Right lobe of liver (tissue), 6 donors: ENCODE measurements around the gene LDB2. TPM values are rescaled to one million over a fixed set of nuclear protein-coding genes. Genes with fewer than 3 reads are reported as not detected.

Experiments used
- ATAC-seq, 4 donors: fragments of 200-7000 bp; cut with Tn5 transposase; one replicate each; pipeline ENCODE4 v1.9.1; 2020; ENCODE audit warnings: mild to moderate bottlenecking in 4 of 4, moderate library complexity in 4 of 4
- DNase-seq, 3 donors: peaks; one replicate each; pipeline ENCODE4 v3.0.0-alpha.2; 2020
- H3K27ac ChIP-seq, 3 donors: fragments of 200-600 bp; one replicate each; pipeline ENCODE4 v1.8.0; 2022
- H3K27me3 ChIP-seq, 2 donors: fragments of 200-600 bp; one replicate each; pipeline ENCODE4 v1.8.0; 2022
- H3K36me3 ChIP-seq, 4 donors: fragments of 200-600 bp; sonication (generic) in 1 of 4; one replicate each; pipeline versions ENCODE4 v1.5.1 to v1.8.0; 2017 to 2022; ENCODE audit warnings: control low read depth in 1 of 4
- H3K4me1 ChIP-seq, 4 donors: fragments of 200-600 bp; sonication (generic) in 1 of 4; one replicate each; pipeline versions ENCODE4 v1.5.1 to v1.8.0; 2017 to 2022; ENCODE audit warnings: control low read depth in 1 of 4
- H3K4me3 ChIP-seq, 3 donors: fragments of 200-600 bp; one replicate each; pipeline ENCODE4 v1.8.0; 2022
- H3K9me3 ChIP-seq, 4 donors: fragments of 200-600 bp; sonication (generic) in 1 of 4; one replicate each; pipeline versions ENCODE4 v1.5.1 to v1.8.0; 2017 to 2022; ENCODE audit warnings: control low read depth in 1 of 4
- CTCF ChIP-seq, 4 donors: fragments of 200-600 bp in 3 of 4; fragments of 450-650 bp in 1 of 4; IDR thresholded peaks; one replicate each; pipeline versions ENCODE4 v1.5.1 to v1.8.0; 2016 to 2022; ENCODE audit warnings: antibody characterized with exemption in 4 of 4, mild to moderate bottlenecking in 2 of 4
- POLR2A ChIP-seq: fragments of 450-650 bp; IDR thresholded peaks from one replicate; pipeline ENCODE4 v1.6.1; 2017; ENCODE audit warnings: antibody characterized with exemption, mild to moderate bottlenecking
- WGBS: methylation state at CpG from one replicate; pipeline ENCODE4 v1.1.6; 2018; ENCODE audit warnings: low coverage, low lambda C conversion rate; ENCODE audit not compliant: insufficient coverage; ENCODE audit errors: missing lambda C conversion rate; 5-methylcytosine and 5-hydroxymethylcytosine counted together
- intact Hi-C, 2 donors: fragments of 100-400 bp; cut with DNase I; formaldehyde crosslinking; loops; one replicate each; pipeline versions ENCODE4 v1.11.2 to v1.14.1; 2022
- total RNA-seq, 6 experiments: library from RNA; depleted of rRNA in 2 of 6; stranded (reverse); fragments of >200 nt in 2 of 6; fragmentation: NEBNext Ultra II Directional in 3 of 6; extraction: Animal tissue kit (Norgen Biotek cat#: 25700) in 3 of 6; gene quantifications; one replicate each; pipeline versions ENCODE4 v1.1.0 to v1.2.4, GENCODE V29; 2016 to 2023
- donor health status: DM: no; HTN: yes; CAD: no.
- donor health status: DM: no; HTN: no; CAD: no.
- donor health status: DM: no; HTN: no; CAD: no.
- donor health status: DM: no; HTN: yes; CAD: no.
- donor health status: DM: no; HTN: yes; CAD: no.

The LDB2 gene
- total RNA-seq, 6 experiments from 2014 or later, result 11.4 to 26.6 (median 17.3) TPM

- H3K27ac ChIP-seq, result no peak overlapping the region
- TF ChIP-seq CTCF (IDR thresholded peaks at IDR 0.05) (no peak), POLR2A (no peak)
- no peaks in the 10 kb centered on the region for H3K4me1 ChIP-seq
- H3K4me3 ChIP-seq, result no peak overlapping the region
- no peaks in the 10 kb centered on the region for H3K27me3 ChIP-seq
- intact Hi-C loops, result no loop called here
- H3K9me3 ChIP-seq, result no peaks in the 10 kb centered on the region
- ATAC-seq (no peak), DNase-seq (no peak)
- no peaks in the 10 kb centered on the region for H3K36me3 ChIP-seq
- 100% methylated on average over 2 of the region's 3 CpGs for WGBS
These were observed 316.4 kb downstream of the LDB2 start for GRCh38 chr4:16582036-16582435.

GRCh38 chr4:16581117-16581516, 317.3 kb downstream of the LDB2 start:
- DNase-seq (no peak), ATAC-seq (no peak)
- H3K36me3 ChIP-seq, result no peaks in the 10 kb centered on the region

GRCh38 chr4:16580514-16580913, 317.9 kb downstream of the LDB2 start:
- TF ChIP-seq POLR2A (no peak), CTCF (IDR thresholded peaks at IDR 0.05) (no peak)
- intact Hi-C loops, result no loop called here
- no peak for ATAC-seq
- Histone ChIP-seq H3K4me1 (no peaks in the 10 kb centered on the region), H3K9me3 (no peaks in the 10 kb centered on the region), H3K27ac (no peak overlapping the region), H3K36me3 (no peaks in the 10 kb centered on the region), H3K27me3 (no peaks in the 10 kb centered on the region), H3K4me3 (no peak overlapping the region)
- DNase-seq, result no peak

More at GRCh38 chr4:16581117-16581516, 317.3 kb downstream of the LDB2 start:
- intact Hi-C loops, result no loop called here
- H3K4me3 ChIP-seq, result no peak overlapping the region
- WGBS, result 79% methylated on average over 3 of the region's 3 CpGs
- TF ChIP-seq POLR2A, result no peak
- no peak for TF ChIP-seq CTCF (IDR thresholded peaks at IDR 0.05)
- H3K9me3 ChIP-seq, result no peaks in the 10 kb centered on the region
- no peaks in the 10 kb centered on the region for H3K4me1 ChIP-seq
- no peak overlapping the region for H3K27ac ChIP-seq
- no peaks in the 10 kb centered on the region for H3K27me3 ChIP-seq

- Histone ChIP-seq H3K27ac (no peak overlapping the region), H3K27me3 (no peaks in the 10 kb centered on the region), H3K9me3 (no peaks in the 10 kb centered on the region), H3K4me1 (no peaks in the 10 kb centered on the region), H3K4me3 (no peak overlapping the region), H3K36me3 (no peaks in the 10 kb centered on the region)
- DNase-seq (no peak), ATAC-seq (no peak)
- TF ChIP-seq CTCF (IDR thresholded peaks at IDR 0.05) (no peak), POLR2A (no peak)
- WGBS, result 32% methylated on average over 3 of the region's 3 CpGs
- intact Hi-C loops, result no loop called here
These were observed 318.6 kb downstream of the LDB2 start for GRCh38 chr4:16579866-16580265.

- no peak overlapping the region for H3K4me3 ChIP-seq
- H3K4me1 ChIP-seq, result no peaks in the 10 kb centered on the region
- no peak for TF ChIP-seq CTCF (IDR thresholded peaks at IDR 0.05)
- no peak for TF ChIP-seq POLR2A
- DNase-seq (no peak), ATAC-seq (no peak)
- no peaks in the 10 kb centered on the region for H3K27me3 ChIP-seq
- 70% methylated on average over 3 of the region's 3 CpGs for WGBS
- no peaks in the 10 kb centered on the region for H3K9me3 ChIP-seq
- intact Hi-C loops, result no loop called here
- H3K27ac ChIP-seq, result no peak overlapping the region
- H3K36me3 ChIP-seq, result no peaks in the 10 kb centered on the region
These were observed 321.3 kb downstream of the LDB2 start for GRCh38 chr4:16577177-16577576.
